IMR-90 (cell line): ENCODE measurements around the gene MAP3K5.

Experiments used
- BHLHE40 ChIP-seq: fragments of 150-350 bp; IDR thresholded peaks from 2 replicates; pipeline ENCODE4 v1.6.1; 2016; ENCODE audit warnings: mild to moderate bottlenecking, low read depth, low read length
- CEBPB ChIP-seq: IDR thresholded peaks from 2 replicates; pipeline ENCODE4 v1.6.1; 2012; ENCODE audit warnings: low read depth, low read length, improper control_type of control experiment
- FOS ChIP-seq: fragments of 150-350 bp; IDR thresholded peaks from 2 replicates; pipeline ENCODE4 v1.6.1; 2016; ENCODE audit warnings: low read depth, low read length
- MAFK ChIP-seq: IDR thresholded peaks from 2 replicates; pipeline ENCODE4 v1.6.1; 2012; ENCODE audit warnings: low read depth, low read length, improper control_type of control experiment
- MAZ ChIP-seq: IDR thresholded peaks from 2 replicates; pipeline ENCODE4 v1.6.1; 2012; ENCODE audit warnings: low read depth, mild to moderate bottlenecking, low read length, improper control_type of control experiment, moderate library complexity, borderline replicate concordance
- MXI1 ChIP-seq: IDR thresholded peaks from 2 replicates; pipeline ENCODE4 v1.6.1; 2012; ENCODE audit warnings: low read depth, mild to moderate bottlenecking, low read length, moderate library complexity, borderline replicate concordance
- NFE2L2 ChIP-seq: fragments of 150-350 bp; IDR thresholded peaks from 2 replicates; pipeline ENCODE4 v1.6.1; 2016; ENCODE audit warnings: low read depth, mild to moderate bottlenecking, low read length
- POLR2A ChIP-seq: IDR thresholded peaks from 2 replicates; pipeline ENCODE4 v1.6.1; 2012; ENCODE audit warnings: mild to moderate bottlenecking, low read depth, low read length
- RAD21 ChIP-seq: IDR thresholded peaks from 2 replicates; pipeline ENCODE4 v1.6.1; 2012; ENCODE audit warnings: low read length, improper control_type of control experiment
- RCOR1 ChIP-seq: IDR thresholded peaks from 2 replicates; pipeline ENCODE4 v1.6.1; 2012; ENCODE audit warnings: mild to moderate bottlenecking, low read length, improper control_type of control experiment; ENCODE audit not compliant: insufficient replicate concordance
- RFX5 ChIP-seq: IDR thresholded peaks from 2 replicates; pipeline ENCODE4 v1.8.0; 2012; ENCODE audit warnings: low read depth, mild to moderate bottlenecking, low read length, moderate library complexity
- TF ChIP-seq, protein P1 (sequence below): conservative IDR thresholded peaks from 2 replicates; pipeline ENCODE4 v1.5.1; 2012; ENCODE audit warnings: mild to moderate bottlenecking, low read depth, low read length, improper control_type of control experiment
- TF ChIP-seq, protein P2 (sequence below): fragments of 150-350 bp; IDR thresholded peaks from 2 replicates; pipeline ENCODE4 v1.6.1; 2017; ENCODE audit warnings: mild to moderate bottlenecking, antibody characterized with exemption, low read length, low read depth
- TF ChIP-seq, protein P3 (sequence below): fragments of 150-350 bp; IDR thresholded peaks from 2 replicates; pipeline ENCODE4 v1.6.1; 2016; ENCODE audit warnings: low read depth, mild to moderate bottlenecking, low read length, moderate library complexity, borderline replicate concordance

DNA sequence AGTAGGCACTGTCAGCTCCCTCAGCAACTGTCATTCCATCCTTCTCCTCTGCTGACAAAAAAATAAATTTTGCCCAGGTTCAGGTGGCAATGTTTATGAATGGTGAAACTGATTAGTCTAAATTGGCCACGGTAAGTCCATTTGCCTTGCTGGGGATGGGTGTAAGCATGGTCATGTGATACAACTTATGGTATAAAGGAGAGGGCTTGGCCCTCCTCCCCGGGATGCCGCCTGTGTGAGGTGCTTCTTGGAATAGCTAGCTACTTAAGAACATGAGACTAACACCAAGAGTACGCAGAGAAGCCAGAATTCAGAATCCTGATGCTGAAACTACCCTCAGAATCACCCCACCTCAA is 147.7 kb downstream of the MAP3K5 start:
- TF ChIP-seq, protein P1, sequence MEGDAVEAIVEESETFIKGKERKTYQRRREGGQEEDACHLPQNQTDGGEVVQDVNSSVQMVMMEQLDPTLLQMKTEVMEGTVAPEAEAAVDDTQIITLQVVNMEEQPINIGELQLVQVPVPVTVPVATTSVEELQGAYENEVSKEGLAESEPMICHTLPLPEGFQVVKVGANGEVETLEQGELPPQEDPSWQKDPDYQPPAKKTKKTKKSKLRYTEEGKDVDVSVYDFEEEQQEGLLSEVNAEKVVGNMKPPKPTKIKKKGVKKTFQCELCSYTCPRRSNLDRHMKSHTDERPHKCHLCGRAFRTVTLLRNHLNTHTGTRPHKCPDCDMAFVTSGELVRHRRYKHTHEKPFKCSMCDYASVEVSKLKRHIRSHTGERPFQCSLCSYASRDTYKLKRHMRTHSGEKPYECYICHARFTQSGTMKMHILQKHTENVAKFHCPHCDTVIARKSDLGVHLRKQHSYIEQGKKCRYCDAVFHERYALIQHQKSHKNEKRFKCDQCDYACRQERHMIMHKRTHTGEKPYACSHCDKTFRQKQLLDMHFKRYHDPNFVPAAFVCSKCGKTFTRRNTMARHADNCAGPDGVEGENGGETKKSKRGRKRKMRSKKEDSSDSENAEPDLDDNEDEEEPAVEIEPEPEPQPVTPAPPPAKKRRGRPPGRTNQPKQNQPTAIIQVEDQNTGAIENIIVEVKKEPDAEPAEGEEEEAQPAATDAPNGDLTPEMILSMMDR, result no peak
- no peak for TF ChIP-seq CEBPB
- TF ChIP-seq POLR2A, result no peak
- TF ChIP-seq FOS, result no peak
- no peak for TF ChIP-seq RAD21
- no peak for TF ChIP-seq MAZ
- no peak for TF ChIP-seq BHLHE40
- TF ChIP-seq MXI1, result no peak
- no peak for TF ChIP-seq MAFK
- TF ChIP-seq, protein P2, sequence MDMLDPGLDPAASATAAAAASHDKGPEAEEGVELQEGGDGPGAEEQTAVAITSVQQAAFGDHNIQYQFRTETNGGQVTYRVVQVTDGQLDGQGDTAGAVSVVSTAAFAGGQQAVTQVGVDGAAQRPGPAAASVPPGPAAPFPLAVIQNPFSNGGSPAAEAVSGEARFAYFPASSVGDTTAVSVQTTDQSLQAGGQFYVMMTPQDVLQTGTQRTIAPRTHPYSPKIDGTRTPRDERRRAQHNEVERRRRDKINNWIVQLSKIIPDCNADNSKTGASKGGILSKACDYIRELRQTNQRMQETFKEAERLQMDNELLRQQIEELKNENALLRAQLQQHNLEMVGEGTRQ, result no peak
- TF ChIP-seq RFX5, result no peak
- no peak for TF ChIP-seq NFE2L2
- TF ChIP-seq, protein P3, sequence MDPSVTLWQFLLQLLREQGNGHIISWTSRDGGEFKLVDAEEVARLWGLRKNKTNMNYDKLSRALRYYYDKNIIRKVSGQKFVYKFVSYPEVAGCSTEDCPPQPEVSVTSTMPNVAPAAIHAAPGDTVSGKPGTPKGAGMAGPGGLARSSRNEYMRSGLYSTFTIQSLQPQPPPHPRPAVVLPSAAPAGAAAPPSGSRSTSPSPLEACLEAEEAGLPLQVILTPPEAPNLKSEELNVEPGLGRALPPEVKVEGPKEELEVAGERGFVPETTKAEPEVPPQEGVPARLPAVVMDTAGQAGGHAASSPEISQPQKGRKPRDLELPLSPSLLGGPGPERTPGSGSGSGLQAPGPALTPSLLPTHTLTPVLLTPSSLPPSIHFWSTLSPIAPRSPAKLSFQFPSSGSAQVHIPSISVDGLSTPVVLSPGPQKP, result no peak
- no peak for TF ChIP-seq RCOR1
